Islet of Langerhans (tissue), 1 donor: Measurements from ENCODE around the gene G6PC3.

Experiments
- FAIRE-seq: peaks from one replicate; lab custom pipeline; 2011; peaks lifted over from hg19 to GRCh38; lab: Jason Lieb, UNC

The G6PC3 gene

DNA sequence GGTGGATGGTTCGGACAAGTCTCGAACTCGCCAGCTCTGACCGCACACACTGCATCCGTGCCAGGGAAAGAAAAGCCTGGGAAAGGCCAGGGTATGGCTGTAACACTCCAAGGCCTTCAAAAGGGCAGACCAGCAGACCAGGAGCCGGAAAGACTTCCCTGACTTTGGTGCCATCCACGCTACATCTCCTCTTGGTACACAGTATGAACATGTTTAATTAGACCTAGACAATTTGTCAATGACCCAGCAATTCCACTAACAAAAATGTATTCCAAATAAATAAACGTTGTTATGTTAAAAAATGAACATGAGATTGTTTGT is 53.5 kb downstream of the G6PC3 start:
- no peak for FAIRE-seq
